ENCODE results near the gene OR2L8. TPM values are rescaled to one million over a fixed set of nuclear protein-coding genes. Genes with fewer than 3 reads are reported as not detected.

The OR2L8 gene
- total RNA-seq, 1 experiment from 2014 or later = not detected

DNA sequence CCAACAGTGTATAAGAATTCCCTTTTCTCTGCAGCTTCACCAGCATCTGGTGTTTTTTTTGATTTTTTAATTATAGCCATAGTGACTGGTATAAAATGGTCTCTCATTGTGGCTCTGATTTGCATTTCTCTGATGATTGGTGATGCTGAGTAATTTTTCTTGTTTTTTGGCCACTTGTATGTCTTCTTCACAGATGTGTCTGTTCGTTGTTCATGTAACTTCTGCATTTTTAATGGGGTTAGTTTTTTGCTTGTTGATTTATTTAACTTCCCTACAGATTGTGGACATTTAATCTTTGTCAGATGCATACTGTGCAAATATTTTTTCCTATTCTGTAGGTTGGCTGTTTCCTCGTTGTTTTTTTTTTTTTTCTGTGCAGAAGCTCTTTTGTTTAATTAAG lies 44.3 kb downstream of the OR2L8 start:
- no peak for DNase-seq (ENCODE audit: low spot score)

DNA sequence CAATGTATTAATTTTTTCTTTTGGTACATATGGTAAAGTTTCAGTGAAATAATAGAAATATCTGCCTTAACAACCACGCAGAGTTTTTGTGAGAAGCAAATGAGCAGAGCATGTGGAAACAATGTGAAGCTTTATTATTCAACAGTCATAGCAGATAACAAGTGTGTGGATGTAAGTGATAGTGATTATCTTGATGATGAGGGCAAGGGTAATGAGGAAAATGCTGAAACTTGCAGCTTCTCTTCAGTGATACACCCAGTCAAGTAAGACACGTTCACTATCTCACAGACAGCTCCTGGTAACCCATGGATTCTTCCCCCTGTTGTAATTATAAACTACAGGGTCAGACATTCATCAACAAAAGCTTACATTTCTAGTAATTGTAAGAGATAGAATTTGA lies 50.2 kb downstream of the OR2L8 start:
- no peak for DNase-seq (ENCODE audit: low spot score)

Other genes starting within 250 kb of the OR2L8 start
- gene OR6F1, start 232.2 kb upstream of the OR2L8 start, total RNA-seq (2014; rRNA removed; shearing (Covaris generic)) = not detected in 2 replicates
- not detected in 2 replicates for gene OR14K1, start 210.2 kb upstream of the OR2L8 start, total RNA-seq (2014; rRNA removed; shearing (Covaris generic))
- not detected in 2 replicates for gene OR14A2, start 200.7 kb upstream of the OR2L8 start, total RNA-seq (2014; rRNA removed; shearing (Covaris generic))
- not detected in 2 replicates for gene OR1C1, start 188.3 kb upstream of the OR2L8 start, total RNA-seq (2014; rRNA removed; shearing (Covaris generic))
- gene OR14A16, start 124.7 kb upstream of the OR2L8 start, total RNA-seq (2014; rRNA removed; shearing (Covaris generic)) = not detected in 2 replicates
- gene OR11L1, start 107.0 kb upstream of the OR2L8 start, total RNA-seq (2014; rRNA removed; shearing (Covaris generic)) = not detected in 2 replicates
- not detected in 2 replicates for gene TRIM58, start 91.7 kb upstream of the OR2L8 start, total RNA-seq (2014; rRNA removed; shearing (Covaris generic))
- not detected in 2 replicates for gene OR2W3, start 53.3 kb upstream of the OR2L8 start, total RNA-seq (2014; rRNA removed; shearing (Covaris generic))
- gene OR2T8, start 28.6 kb upstream of the OR2L8 start, total RNA-seq (2014; rRNA removed; shearing (Covaris generic)) = 0.21 TPM in 1 of 2 replicates, not detected in the other
- not detected in 2 replicates for gene OR2AJ1, start 24.0 kb upstream of the OR2L8 start, total RNA-seq (2014; rRNA removed; shearing (Covaris generic))
- not detected in 2 replicates for gene OR2AK2, start 16.4 kb downstream of the OR2L8 start, total RNA-seq (2014; rRNA removed; shearing (Covaris generic))
- gene OR2L5, start 64.8 kb downstream of the OR2L8 start, total RNA-seq (2014; rRNA removed; shearing (Covaris generic)) = not detected in 2 replicates
- not detected in 2 replicates for gene OR2L2, start 81.2 kb downstream of the OR2L8 start, total RNA-seq (2014; rRNA removed; shearing (Covaris generic))
- not detected in 2 replicates for gene OR2L3, start 98.0 kb downstream of the OR2L8 start, total RNA-seq (2014; rRNA removed; shearing (Covaris generic))
- 0.12 TPM in 1 of 2 replicates, not detected in the other for gene OR2L13, start 146.3 kb downstream of the OR2L8 start, total RNA-seq (2014; rRNA removed; shearing (Covaris generic))
- gene OR2M5, start 196.3 kb downstream of the OR2L8 start, total RNA-seq (2014; rRNA removed; shearing (Covaris generic)) = not detected in 2 replicates
- gene OR2M2, start 226.0 kb downstream of the OR2L8 start, total RNA-seq (2014; rRNA removed; shearing (Covaris generic)) = not detected in 2 replicates
- 0.04 TPM in 1 of 2 replicates, not detected in the other for gene OR2M3, start 248.4 kb downstream of the OR2L8 start, total RNA-seq (2014; rRNA removed; shearing (Covaris generic))

Measured in H4 (cell line).